HEK293T (cell line): ENCODE results near the gene NMNAT1.

Source experiments
- ARNT ChIP-seq: fragments of 450-650 bp; IDR thresholded peaks from 2 replicates; pipeline ENCODE4 v1.6.1; 2017; ENCODE audit warnings: mild to moderate bottlenecking
- BHLHE40 ChIP-seq: fragments of 450-650 bp; IDR thresholded peaks from 2 replicates; pipeline ENCODE4 v1.6.1; 2016; ENCODE audit warnings: mild to moderate bottlenecking, moderate library complexity, borderline replicate concordance
- CTBP1 ChIP-seq: fragments of 450-650 bp; IDR thresholded peaks from 2 replicates; pipeline ENCODE4 v1.6.1; 2016; ENCODE audit warnings: borderline replicate concordance
- ELF4 ChIP-seq: fragments of 450-650 bp; IDR thresholded peaks from 2 replicates; pipeline ENCODE4 v1.6.1; 2017; ENCODE audit warnings: antibody characterized with exemption
- FOXK2 ChIP-seq: fragments of 450-650 bp; IDR thresholded peaks from 2 replicates; pipeline ENCODE4 v1.6.1; 2016; ENCODE audit warnings: mild to moderate bottlenecking
- FOXM1 ChIP-seq: fragments of 450-650 bp; IDR thresholded peaks from 2 replicates; pipeline ENCODE4 v1.6.1; 2017; ENCODE audit warnings: mild to moderate bottlenecking, borderline replicate concordance
- HDGF ChIP-seq: fragments of 450-650 bp; IDR thresholded peaks from 2 replicates; pipeline ENCODE4 v1.6.1; 2017; ENCODE audit warnings: antibody characterized with exemption, borderline replicate concordance
- L3MBTL2 ChIP-seq: fragments of 450-650 bp; conservative IDR thresholded peaks from 2 replicates; pipeline ENCODE4 v1.6.1; 2016; ENCODE audit warnings: mild to moderate bottlenecking
- NFRKB ChIP-seq: fragments of 450-650 bp; IDR thresholded peaks from 2 replicates; pipeline ENCODE4 v1.6.1; 2016; ENCODE audit warnings: mild to moderate bottlenecking, moderate library complexity
- SP1 ChIP-seq: fragments of 450-650 bp; IDR thresholded peaks from 2 replicates; pipeline ENCODE4 v1.6.1; 2017
- SUZ12 ChIP-seq: fragments of 450-650 bp; IDR thresholded peaks from 2 replicates; pipeline ENCODE4 v1.6.1; 2016; ENCODE audit warnings: mild to moderate bottlenecking

GRCh38 chr1:10022656-10023055 lies 79.4 kb downstream of the NMNAT1 start:
- TF ChIP-seq ARNT (no peak), SP1 (no peak), HDGF (no peak), FOXM1 (no peak), BHLHE40 (no peak), NFRKB (no peak), ELF4 (no peak), SUZ12 (no peak), CTBP1 (no peak), FOXK2 (no peak), L3MBTL2 (no peak)
